Spleen (tissue), 7 donors: ENCODE results near the gene ACTA2.

Source experiments
- CTCF ChIP-seq, 11 experiments: fragments of 200-600 bp in 7 of 11; fragments of 450-650 bp in 4 of 11; sonication (generic) in 4 of 11; IDR thresholded peaks in 8 of 11; conservative IDR thresholded peaks in 3 of 11; 1 replicate in 7 of 11; 2 replicates in 4 of 11; pipeline versions ENCODE4 v1.4.0 to v1.8.0; 2016 to 2021; ENCODE audit warnings: antibody characterized with exemption in 11 of 11, inconsistent platforms in 4 of 11, mild to moderate bottlenecking in 1 of 11
- POLR2A ChIP-seq, 3 donors: fragments of 450-650 bp; IDR thresholded peaks; one replicate each; pipeline ENCODE4 v1.5.1; 2017; ENCODE audit warnings: antibody characterized with exemption in 3 of 3, mild to moderate bottlenecking in 1 of 3
- donor health status: DM: no; HTN: no; CAD: no; lungs with moderate emphysema.
- donor health status: DM: no; HTN: no; CAD: no.
- donor health status: DM: no; HTN: no; CAD: no.

DNA sequence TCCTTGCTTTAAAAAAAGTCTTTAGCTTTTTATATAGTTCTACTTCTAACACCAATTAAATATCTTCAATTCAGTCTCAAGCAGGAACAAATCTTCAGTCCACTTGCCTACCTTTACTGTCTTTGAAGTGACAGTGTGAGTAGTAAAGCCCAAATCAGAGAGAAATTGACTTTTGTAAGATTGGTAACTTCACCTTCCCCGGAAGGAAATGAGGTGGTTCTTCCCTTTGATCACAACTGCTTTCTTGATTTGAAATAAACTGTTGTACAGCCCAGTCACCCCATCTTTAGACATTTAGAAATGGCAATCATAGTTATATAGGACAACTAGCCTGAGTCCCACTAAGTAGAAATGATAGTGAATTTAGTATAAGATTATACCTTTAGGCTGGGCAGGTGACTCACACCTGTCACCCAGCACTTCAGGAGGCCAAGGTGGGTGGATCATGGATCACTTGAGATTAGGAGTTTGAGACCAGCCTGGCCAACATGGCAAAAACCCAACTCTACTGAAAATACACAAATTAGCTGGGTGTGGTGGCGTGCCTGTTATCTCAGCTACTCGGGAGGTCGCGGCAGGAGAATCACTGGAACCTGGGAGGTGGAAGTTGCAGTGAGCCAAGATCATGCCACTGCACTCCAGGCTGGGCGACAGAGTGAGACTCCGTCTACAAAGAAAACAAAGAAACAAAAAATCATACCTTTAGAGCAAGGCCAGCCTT lies 42.7 kb upstream of the ACTA2 start:
- TF ChIP-seq POLR2A (IDR thresholded peaks at IDR 0.05) (no peak), CTCF (IDR thresholded peaks at IDR 0.05 in 8 of 11, conservative IDR thresholded peaks at IDR 0.05 in 3 of 11) (no peak)
